Lower leg skin (tissue), 3 donors: ENCODE measurements around the gene KCNQ2.

Experiments used
- CTCF ChIP-seq, 3 donors: fragments of 450-650 bp; IDR thresholded peaks; one replicate each; pipeline ENCODE4 v1.5.1; 2016; ENCODE audit warnings: antibody characterized with exemption in 3 of 3, mild to moderate bottlenecking in 3 of 3, moderate library complexity in 2 of 3
- POLR2A ChIP-seq, 2 donors: fragments of 450-650 bp; IDR thresholded peaks; one replicate each; pipeline ENCODE4 v1.6.1; 2016 to 2017; ENCODE audit warnings: antibody characterized with exemption in 2 of 2, mild to moderate bottlenecking in 1 of 2, moderate library complexity in 1 of 2

GRCh38 chr20:63438121-63438520 is 34.3 kb downstream of the KCNQ2 start:
- TF ChIP-seq CTCF (IDR thresholded peaks at IDR 0.05) (no peak), POLR2A (IDR thresholded peaks at IDR 0.05) (no peak)
